Stimulated activated CD4-positive, alpha-beta T cell treated with anti-CD3 and anti-CD28 coated beads, TNF-alpha, amount 100 ng/mL, for 24 hours (primary cell): ENCODE measurements around the gene AGPAT2.

ENCODE experiments used
- DNase-seq, 3 experiments: peaks; one replicate each; pipeline ENCODE4 v3.0.0-alpha.2; 2020; ENCODE audit warnings: low read depth in 3 of 3

AGPAT2 gene

GRCh38 chr9:136700959-136701667 is 13.9 kb upstream of the AGPAT2 start:
- peak; percentile 58 to 75 (median 60) for DNase-seq

DNA sequence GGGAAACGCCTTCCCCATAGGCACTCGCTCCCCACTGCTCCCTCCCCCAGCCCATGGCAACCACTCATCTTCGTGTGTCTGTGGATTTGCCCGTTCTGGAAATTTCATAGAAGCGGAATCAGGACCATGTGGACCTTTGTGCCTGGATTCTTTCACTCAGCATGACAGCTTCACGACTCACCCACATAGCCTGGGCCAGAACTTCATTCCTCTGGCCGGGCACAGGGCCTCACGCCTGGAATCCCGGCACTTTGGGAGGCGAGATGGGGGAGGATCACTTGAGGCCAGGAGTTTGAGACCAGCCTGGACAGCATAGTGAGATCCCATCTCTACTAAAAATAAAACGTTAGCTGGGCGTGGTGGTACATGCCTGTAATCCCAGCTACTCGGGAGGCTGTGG is 13.0 kb upstream of the AGPAT2 start:
- DNase-seq: no peak

DNA sequence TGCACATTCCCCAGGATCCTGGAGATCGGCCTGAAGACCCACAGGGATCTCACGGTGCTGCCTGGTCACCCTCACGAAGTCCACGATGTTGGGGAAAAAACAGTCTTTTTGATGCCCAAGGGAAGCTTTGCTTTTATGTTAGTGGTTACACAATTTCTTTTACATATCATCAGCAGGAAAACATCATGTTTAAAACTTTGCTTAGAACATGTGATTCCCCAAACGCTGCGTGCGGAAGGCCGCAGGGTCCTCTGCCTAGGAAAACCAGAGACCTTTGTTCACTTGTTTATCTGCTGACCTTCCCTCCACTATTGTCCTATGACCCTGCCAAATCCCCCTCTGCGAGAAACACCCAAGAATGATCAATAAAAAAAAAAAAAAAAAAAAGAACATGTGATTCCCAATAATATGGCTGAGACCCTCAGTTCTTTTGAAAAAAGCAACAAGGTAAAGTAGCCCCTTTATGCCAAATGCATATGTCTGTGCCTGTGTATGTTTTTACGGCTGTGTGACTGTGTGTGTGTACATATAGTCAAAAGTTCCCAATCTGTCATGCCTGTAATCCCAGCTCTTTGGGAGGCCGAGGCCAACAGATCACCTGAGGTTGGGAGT is 11.5 kb upstream of the AGPAT2 start:
- DNase-seq: no peak

DNA sequence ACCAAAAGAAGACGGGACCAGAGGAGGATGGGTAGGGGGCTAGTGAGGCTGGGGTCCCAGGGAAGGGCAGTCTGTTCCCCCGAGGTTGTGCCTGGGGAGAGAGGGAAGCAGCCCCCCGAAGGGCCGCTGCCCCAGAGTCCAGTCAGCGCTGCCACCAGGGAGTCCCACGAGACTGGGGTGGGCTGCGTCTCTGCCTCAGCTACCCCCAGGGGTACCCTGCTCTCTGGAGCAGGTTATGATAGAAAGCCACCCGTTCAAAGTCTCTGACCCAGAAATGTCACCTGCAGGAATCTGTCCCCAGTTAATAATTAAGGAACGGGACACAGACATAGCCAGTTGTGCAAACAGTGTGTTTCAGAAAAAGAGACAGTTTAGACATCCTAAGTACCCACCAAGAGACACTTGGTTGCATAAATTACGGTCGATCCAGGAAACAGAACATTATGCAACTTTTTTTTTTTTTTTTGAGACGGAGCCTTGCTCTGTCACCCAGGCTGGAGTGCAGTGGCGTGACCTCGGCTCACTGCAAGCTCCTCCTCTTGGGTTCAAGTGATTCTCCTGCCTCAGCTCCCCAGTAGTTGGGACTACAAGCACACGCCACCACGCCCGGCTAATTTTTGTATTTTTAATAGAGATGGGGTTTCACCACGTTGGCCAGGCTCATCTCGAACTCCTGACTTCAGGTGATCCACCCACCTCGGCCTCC is 10.7 kb upstream of the AGPAT2 start:
- no peak for DNase-seq

GRCh38 chr9:136697146-136697820 is 10.0 kb upstream of the AGPAT2 start:
- DNase-seq: no peak

- no peak for DNase-seq
Measured at GRCh38 chr9:136696502-136696901, 9.2 kb upstream of the AGPAT2 start.

DNA sequence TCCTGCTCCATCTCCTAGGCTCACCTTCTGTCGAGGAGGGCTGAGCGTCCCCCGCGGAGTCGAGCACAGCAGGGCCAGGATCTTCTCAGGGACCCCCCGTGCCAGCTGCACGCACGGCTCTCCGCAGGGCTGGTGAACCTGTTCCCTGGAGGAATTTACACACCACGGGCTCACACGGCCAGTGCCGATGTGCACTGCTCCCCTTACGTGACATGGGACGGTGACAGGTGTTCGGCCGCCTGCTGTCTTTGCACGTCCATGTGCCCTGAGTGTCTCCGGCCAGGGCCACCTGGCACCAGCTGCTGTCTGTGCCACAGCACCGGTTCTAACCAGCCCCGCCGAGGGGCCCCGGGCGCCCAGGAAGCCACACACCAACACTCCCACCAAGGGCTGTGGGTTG is 8.7 kb upstream of the AGPAT2 start:
- DNase-seq: no peak

DNA sequence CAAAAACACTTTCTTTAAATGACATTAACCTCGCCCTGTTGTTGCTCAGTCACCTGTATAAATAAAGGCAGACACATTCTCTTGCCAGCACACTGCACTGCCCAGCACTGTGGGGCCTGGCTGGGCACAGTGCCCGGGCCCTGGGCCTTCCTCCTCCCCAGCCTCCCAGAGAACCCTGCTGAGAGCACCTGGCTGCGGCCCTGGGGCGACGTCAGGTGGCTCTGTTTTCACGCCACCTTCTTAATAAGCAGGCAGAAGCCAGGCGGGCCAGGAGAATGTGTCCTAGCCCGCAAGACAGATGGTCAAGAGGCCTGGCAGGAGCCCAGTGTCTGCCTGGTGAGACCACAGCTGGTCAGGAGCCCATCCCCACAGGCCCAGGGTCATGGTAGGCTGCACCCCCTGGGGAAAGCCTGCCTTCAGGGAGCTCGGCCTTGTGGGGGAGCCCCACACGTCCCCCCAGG is 8.2 kb upstream of the AGPAT2 start:
- DNase-seq: no peak

DNA sequence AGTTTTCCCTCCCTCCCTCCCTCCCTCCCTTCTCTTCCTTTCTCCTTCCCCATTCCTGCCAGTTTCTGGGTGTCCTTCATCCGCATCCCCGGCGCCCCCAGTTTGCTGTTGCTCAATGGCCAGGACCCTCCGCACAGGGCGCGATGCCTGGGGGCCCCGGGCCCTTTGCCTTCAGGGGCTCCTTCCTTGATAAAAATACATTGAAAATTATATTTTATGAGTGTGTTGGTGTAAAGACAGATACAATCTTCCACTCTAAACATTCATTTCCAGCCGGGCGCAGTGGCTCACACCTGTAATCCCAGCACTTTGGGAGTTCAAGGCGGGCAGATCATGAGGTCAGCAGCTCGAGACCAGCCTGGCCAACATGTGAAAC is 7.6 kb upstream of the AGPAT2 start:
- no peak for DNase-seq

GRCh38 chr9:136694163-136694871 is 7.1 kb upstream of the AGPAT2 start:
- peak in 1 of 3 experiments; percentile 35 for DNase-seq

DNA sequence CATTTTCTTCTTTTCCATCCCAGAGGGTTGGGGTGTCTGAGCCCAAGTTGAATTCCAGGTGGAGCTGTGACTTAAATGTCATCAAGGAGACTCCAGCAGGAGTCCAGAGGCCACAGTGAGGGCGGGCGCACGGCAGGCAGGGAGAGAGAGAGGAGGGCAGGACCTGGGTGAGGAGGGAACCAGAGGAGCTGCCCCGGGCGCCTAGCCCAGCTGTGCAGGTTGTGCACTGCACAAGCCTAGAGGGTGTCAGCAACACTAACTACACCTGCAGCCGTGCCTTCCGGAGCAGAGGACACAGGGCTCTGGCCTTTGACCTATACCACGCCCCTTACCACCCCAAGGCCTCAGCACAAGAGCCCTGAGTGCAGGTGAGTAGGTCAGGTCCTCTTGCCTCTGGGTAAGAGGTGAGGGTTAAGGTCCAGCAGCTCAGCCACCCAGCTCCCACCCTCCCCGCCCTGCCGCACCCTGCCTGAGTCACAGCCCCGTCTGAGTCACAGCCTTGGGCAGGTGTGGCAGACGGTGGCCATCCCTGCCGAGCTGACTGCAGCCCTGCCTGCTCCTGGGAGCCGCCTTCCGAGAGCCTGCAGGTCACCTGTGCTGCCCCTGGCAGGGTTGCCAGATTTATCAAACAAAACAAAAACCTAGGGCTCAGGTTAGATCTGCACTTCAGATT is 6.4 kb upstream of the AGPAT2 start:
- no peak for DNase-seq

DNA sequence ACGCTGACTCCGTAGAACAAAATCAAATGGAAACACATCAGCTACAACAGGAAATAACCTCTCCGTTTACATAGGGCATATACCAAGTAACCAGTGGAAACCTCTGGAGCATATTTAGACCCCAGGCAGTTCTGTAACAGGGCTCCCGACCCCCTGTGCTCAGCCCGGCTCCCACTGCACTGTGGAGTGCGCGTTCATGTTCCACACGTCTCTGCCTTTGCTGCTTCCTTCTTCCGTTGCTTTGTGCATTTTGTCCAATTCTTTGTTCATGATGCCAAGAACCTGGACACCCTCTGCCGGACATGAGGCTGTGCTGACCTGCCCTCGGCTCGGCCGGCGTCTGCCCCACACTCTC is 5.9 kb upstream of the AGPAT2 start:
- no peak for DNase-seq

DNA sequence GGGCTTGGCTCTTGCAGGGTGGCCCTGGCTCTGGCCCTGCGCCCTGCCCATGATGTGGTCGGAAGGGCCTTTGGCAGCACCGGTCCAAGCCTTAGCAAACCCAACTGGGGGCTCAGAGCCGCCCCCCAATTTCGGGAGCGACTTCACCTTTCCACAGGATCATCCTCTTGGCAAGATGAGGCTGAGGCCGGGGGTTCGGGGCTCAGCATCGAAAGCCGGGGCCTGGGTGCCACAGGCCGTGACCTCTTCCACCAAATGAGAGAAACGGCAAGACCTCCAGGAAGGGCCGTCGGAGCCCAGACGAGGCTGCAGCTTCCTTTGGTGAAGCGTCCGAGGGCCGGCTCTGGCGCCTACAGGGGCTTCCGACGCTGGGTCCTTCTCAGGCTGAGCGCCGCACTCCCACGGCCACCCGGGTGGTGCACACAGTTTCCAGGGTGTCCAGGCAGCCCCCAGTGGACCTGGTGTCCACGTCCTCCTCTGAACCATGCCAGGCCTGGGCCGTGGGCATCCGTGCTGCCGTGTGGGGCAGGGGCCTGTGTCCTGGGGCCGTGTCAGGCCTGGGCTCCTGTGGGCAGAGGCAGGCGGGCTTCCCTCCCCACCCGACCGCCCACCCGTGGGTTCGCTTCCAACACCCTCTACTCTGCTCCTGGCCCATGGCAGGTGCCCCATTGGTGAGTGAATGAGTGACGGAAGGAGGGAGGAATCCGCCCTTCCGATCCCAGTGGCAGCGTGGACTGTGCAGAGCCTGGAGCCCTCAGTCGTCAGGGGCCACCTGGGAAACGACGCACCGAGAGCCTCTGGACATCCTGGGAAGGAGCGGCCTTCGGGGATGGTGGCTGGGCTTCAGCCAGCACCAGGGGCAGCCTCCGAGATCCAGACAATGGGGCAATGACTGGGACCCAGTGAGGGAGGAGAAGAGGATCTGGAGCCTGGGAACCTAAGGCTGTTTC is 5.2 kb upstream of the AGPAT2 start:
- no peak for DNase-seq

DNA sequence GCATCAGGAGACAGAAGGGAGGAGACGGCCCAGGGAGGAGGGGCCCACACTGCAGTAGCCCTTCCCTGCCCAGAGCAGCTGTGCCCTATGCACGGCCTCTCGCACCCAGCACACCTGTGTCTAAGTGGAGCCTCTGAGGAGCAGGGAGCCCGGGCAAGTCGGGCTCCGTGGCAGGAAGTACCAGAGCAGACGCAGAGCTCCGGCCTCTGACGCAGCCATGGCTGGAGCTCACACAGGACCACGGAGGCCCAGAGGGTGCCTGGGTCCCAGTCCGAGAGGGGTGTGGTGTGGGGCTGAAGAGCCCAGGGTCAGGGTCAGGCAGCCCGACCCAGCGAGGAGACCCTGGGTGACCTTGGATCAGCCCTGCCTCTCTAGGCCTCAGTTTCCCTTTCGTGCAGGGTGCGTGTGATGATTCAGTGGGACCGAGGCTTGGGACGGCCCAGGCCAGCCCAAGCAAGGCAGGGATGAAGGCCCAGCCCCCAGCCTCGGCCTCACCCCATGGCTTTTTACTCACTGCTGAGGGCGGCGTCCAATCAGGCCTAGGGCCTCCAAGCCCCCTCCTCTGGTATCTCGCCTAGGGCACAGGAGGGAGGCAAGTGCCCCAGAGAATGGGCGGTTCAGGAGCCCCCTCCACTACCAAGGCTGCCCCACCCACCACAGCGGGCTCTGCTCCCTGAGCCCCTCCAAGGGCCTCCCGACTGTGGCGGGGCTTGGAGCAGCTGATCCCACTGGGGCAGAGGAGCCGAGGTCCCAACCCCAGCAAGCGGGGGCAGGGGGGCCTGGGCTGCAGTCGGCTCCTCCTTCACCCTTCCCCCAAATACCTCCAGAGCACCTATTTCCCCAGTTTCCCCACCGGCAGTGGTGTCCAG is 4.3 kb upstream of the AGPAT2 start:
- no peak for DNase-seq

DNA sequence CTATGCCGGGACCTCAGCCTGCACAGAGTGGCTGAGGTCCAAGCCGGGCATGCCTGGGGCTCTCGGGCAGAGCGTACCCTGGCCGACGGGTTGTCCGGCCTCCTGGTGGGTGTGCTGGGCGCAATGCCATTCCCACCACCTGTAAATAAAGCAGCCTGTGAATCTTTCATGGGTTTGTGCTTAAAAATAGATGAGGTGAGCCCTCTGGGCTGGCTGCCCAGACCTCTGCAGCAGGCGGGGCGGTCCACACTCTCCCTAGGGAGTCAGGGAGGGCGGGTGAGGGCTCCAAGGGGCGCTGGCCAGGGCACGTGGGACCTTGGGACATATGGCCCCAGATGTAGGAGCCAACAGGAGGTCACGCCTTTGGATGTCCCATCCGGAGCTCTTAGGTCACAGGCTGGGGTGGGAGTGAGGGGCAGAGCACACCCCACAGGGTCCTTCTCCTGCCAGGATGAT is 3.6 kb upstream of the AGPAT2 start:
- no peak for DNase-seq

- DNase-seq: no peak
Measured at GRCh38 chr9:136690104-136690805, 3.0 kb upstream of the AGPAT2 start.

DNA sequence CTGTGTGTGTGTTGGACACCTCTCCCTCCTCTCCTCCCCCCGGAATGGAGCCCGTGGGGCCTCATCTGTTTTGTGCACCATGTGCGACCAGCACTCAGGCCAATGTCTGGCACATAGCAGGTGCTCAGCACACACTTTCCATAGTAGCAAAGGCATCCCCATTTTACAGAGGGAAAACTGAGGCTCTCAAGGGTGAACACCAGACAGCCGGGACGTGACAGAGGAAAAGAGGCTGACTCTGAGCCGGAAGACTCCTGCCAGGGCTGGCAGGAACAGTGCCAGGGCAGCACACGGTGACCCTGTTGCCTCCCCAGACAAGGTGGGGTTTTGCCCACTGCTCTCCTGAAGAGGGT is 1.8 kb upstream of the AGPAT2 start:
- DNase-seq: no peak

- no peak for DNase-seq
Measured at GRCh38 chr9:136688274-136689107, 1.2 kb upstream of the AGPAT2 start.
